Measurements from ENCODE around the gene TMEM81.

DNA sequence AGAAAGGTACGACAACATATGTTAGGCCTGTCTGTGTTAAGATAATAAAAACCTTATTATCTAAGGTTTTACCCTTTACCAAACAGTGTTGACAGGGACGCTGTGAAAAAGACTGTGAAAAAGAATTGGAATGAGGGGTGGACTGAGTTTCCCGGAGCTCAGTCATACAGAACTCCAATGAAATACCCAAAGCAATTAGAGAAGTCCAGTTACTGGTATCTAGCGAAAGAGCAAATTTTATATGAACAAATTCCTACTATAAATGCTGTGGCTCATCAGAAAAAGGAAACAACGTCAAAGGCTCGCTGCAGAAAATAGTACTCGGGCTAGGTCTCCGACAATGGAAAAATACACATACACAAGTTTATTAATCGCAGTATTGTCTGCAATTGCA is 38.2 kb upstream of the TMEM81 start:
- TF ChIP-seq, protein P1, sequence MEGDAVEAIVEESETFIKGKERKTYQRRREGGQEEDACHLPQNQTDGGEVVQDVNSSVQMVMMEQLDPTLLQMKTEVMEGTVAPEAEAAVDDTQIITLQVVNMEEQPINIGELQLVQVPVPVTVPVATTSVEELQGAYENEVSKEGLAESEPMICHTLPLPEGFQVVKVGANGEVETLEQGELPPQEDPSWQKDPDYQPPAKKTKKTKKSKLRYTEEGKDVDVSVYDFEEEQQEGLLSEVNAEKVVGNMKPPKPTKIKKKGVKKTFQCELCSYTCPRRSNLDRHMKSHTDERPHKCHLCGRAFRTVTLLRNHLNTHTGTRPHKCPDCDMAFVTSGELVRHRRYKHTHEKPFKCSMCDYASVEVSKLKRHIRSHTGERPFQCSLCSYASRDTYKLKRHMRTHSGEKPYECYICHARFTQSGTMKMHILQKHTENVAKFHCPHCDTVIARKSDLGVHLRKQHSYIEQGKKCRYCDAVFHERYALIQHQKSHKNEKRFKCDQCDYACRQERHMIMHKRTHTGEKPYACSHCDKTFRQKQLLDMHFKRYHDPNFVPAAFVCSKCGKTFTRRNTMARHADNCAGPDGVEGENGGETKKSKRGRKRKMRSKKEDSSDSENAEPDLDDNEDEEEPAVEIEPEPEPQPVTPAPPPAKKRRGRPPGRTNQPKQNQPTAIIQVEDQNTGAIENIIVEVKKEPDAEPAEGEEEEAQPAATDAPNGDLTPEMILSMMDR (IDR thresholded peaks at IDR 0.05) = no peak
- TF ChIP-seq EZH2phosphoT487 (IDR thresholded peaks at IDR 0.05) = no peak

Data from neural progenitor cell (in vitro differentiated cells).